Activated CD4-positive, CD25-positive, alpha-beta regulatory T cell (primary cell): Measurements from ENCODE around the gene MOGAT1.
A peak's percentile ranks its signal among the peaks of the same experiment; 100 is the strongest.

Experiments used
- DNase-seq, 4 experiments: peaks; one replicate each; lab custom pipeline; 2025; lab: John Stamatoyannopoulos, UW

MOGAT1 gene

GRCh38 chr2:222671259-222672067, at the start of gene MOGAT1:
Gene MOGAT1, plus strand, starts transcription at chr2:222671658. Its CDS starts 128 bp downstream, at chr2:222671786.
- DNase-seq: no peak

DNA sequence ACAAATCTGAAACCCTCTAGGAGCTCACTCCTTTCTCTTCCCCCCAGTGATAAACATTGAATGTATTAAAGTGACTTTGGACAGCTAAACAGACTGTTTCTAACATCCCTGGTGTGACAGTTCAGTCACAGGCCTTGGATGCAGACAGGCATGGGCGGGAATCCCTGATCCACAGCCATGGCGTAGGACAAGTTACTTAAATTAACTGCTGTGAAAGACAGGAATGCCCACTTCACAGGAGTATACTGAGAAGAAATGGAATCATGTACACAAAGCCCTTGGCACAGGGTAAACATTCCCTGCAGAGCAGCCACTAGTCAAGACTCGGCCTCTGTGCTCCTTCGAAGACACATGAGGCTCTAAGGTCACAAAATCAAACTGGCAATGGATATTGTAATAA, 49.6 kb upstream of the MOGAT1 start:
- DNase-seq: no peak

DNA sequence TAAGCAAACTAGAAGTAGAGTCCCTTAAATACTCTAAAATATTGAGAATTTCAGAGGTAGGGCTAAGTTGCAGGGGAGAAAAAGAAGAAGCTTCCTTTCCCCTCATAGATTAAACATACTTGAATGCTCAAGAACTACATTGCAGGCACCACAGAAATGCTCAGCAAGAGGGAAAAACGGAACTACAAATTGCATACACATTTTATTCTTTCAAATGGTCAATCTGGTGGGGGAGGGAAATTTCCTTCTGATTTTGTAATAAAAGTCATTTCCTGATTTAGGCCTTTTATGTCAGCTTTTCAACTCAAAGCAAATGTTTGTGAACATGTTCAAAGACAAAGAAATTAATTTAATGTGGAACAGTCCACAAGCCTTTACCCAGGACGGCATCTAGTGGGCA, 48.5 kb upstream of the MOGAT1 start:
- DNase-seq: no peak

DNA sequence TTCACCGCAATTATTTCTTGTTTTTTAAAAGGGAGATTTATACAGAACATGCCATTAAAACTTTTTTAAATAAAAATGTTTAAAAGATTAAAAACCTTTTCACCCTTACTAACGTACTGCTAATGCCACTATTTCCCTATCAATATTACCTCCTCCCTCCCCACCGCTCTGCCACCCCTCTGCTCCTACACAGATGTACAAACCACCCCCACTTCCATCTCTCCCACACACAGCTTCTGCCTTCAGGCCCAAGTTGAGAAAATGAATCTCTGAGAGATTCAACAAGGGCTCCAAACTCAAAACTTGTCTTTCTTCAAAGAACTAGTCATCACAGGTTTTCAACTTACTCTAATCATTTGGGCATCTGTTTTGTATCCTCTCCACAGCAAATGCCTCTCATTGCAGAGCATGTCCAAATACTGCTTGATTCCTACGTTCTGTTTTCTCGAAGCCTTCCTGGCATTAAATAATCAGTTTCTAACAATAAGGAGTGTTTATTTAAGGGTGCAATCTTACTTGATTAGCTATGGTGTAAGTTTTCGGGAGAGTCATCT, 47.6 kb upstream of the MOGAT1 start:
- DNase-seq: no peak

DNA sequence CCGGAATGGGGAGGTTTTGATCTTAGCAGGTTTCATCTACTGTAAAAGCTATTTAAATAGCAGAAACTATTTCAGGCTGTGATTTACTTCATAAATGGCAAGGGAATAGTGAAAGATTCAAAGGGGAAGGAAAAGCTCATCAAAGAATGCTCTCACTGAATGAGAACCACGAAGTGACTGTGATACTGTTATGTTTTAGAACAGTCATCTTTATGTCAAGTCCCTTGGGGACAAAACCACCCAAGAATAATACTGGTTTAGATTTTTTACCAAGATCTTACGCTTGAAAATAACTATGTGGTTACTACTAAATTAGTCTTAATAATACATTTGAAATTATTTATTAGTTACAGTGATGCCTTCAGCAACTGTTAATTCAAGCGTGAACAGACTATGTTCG, 43.7 kb upstream of the MOGAT1 start:
- DNase-seq: no peak

DNA sequence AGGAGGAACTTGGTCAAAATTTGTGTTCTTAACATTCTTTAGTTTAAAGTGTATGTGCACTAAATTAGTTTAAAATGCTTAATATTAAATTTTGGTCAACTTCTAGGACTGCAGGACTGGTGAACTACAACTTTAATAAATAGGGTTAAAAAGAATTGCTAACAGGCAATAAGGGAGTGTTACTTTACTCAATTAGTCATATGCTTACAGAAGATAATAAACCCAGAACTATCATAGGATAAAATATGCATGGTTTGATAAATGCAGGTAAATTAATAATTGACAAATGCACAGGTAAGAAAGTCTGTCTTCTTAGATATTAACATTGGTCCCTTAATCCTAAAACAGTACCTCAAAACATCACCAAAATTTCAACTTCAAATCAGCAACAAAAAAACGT, 36.2 kb upstream of the MOGAT1 start:
- DNase-seq: no peak

DNA sequence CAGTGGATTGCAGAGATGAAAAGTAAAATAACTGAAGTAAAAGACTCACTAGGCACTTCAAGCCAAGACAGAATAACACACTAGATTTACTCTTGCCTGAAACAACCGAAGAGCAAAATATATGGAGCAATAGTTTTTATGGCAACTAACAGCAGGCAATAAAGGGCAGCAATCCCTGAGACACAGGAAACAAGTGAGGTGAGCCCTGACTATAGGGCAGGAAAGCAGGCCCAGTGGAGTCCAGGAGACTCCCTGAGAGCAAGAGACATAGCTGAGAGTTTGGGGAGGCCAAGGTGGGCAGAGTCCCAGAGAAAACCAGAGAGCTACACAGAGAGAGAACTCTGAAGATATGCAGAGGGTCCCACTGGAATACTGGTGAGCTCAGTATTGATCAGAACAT, 34.4 kb upstream of the MOGAT1 start:
- no peak for DNase-seq

GRCh38 chr2:222641336-222641735, 30.1 kb upstream of the MOGAT1 start:
- DNase-seq: no peak

GRCh38 chr2:222643134-222643533, 28.3 kb upstream of the MOGAT1 start:
- DNase-seq: no peak

GRCh38 chr2:222646008-222646407, 25.4 kb upstream of the MOGAT1 start:
- DNase-seq: no peak

- no peak for DNase-seq
These were observed 21.7 kb upstream of the MOGAT1 start for GRCh38 chr2:222649801-222650200.

- DNase-seq: no peak
These were observed 19.6 kb upstream of the MOGAT1 start for GRCh38 chr2:222651718-222652418.

DNA sequence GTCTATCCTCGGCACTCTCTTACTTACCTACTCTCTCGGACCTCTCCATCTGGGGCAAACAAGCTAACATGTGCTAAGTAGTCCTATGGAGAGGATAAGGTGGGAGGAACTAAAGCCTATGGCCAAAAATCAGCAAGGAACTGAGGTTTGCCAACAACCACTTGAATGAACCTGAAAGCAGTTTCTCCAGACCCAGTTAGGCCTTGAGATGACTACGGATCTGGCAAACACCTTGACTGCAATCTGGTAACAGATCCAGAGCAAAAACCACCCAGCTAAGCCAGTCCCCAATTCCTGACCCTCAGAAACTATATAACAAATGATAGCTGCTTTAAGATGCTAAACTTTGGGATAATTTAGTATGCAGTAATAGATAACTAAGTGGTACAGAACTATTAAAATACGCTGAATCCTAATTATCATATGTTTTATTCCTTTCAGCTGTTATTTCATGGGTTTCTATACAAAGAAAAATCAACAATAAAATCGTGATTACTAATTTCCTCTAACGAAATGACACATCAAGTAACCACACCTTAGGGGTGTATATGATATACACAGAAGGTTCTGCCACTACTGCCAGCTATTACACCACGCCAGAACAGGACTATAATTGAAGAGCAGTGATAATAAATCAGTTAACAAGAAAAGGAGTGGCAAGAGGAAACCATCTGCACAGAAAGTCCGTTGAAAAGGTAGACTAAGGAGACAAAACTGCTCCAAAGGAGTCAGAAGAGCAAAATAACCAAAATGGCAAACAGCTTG, 18.8 kb upstream of the MOGAT1 start:
- DNase-seq: no peak

DNA sequence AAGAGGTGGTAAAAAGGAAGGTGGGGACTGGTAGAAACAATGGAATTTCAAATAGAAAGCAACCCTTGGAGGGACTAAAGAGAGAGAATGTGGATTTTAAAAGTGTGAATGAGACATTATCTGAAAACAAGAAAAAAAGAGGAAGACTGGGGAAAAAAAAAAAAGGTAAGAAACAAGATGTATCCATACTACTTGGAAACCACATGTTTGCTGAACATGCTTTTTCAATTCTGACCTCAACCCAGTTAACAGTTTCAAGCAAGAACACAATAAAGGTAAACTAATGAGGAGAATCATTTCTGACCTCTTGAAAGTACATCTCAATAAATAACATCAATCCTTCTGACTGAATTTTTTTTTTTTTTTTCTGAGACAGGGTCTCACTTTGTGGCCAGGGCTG, 18.2 kb upstream of the MOGAT1 start:
- DNase-seq: no peak

- peak; percentile 80 to 86 (median 86) for DNase-seq
These were observed 15.5 kb upstream of the MOGAT1 start, which contains the start of gene FARSB for GRCh38 chr2:222655787-222656525. Gene FARSB, minus strand, starts transcription at chr2:222656092. Its CDS starts 19 bp downstream, at chr2:222656073.

- DNase-seq: no peak
These were observed 14.7 kb upstream of the MOGAT1 start for GRCh38 chr2:222656526-222657446.

DNA sequence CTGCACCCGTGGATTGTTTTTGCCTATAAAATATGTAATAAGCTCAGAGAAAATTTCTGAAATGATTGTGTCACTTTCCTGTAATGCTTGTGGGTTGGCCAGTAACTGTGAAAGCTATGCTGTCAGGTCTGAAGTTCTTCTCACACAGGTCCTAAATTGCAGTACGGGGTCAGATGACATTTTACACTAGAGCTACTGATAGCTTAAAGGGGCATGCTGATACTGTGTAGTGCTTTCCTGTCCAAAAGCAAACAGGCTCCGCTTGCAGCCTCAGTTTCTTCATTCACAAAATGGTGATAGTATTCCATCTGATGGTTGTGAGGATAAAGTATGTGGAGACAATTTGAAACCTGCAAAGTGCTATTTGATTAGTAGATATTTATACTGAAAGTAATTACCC, 8.0 kb upstream of the MOGAT1 start:
- no peak for DNase-seq

- DNase-seq: no peak
These were observed 2.8 kb upstream of the MOGAT1 start for GRCh38 chr2:222668494-222669154.

- DNase-seq: no peak
These were observed 2.1 kb upstream of the MOGAT1 start for GRCh38 chr2:222669353-222669752.
